Activated CD8-positive, alpha-beta memory T cell treated with anti-CD3 and anti-CD28 coated beads for 4 hours (primary cell): ENCODE data around the gene LIPI.
"Not testable (repeated sequence)": the region's sequence is repeated elsewhere in the genome, so short reads cannot be mapped to it uniquely, and the experiment has no call there.

Experiments used
- DNase-seq, 2 donors: peaks; one replicate each; pipeline ENCODE4 v3.0.0-alpha.2; 2020; ENCODE audit warnings: low read depth in 2 of 2

LIPI gene

GRCh38 chr21:14074177-14074576 is 136.6 kb downstream of the LIPI start:
- no peak for DNase-seq

DNA sequence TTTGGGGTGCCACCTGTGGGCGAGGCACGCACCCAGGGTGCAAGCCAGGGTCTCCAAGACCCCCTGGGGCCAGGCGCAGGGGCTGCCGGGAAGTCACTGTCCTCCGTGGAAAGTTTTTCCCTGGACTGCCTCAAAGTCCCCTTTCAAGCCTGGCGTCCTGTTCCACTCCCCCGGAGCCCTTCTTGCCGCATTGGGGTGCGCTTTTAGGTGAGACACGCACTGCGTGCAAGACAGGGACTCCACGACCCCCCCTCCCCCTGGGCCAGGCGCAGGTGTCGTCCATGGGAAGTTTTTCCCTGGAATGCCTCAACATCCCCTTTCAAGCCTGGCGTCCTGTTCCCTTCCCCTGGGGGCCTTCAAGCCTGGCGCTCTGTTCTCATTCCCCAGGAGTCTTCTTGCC is 137.1 kb downstream of the LIPI start:
- no peak for DNase-seq

DNA sequence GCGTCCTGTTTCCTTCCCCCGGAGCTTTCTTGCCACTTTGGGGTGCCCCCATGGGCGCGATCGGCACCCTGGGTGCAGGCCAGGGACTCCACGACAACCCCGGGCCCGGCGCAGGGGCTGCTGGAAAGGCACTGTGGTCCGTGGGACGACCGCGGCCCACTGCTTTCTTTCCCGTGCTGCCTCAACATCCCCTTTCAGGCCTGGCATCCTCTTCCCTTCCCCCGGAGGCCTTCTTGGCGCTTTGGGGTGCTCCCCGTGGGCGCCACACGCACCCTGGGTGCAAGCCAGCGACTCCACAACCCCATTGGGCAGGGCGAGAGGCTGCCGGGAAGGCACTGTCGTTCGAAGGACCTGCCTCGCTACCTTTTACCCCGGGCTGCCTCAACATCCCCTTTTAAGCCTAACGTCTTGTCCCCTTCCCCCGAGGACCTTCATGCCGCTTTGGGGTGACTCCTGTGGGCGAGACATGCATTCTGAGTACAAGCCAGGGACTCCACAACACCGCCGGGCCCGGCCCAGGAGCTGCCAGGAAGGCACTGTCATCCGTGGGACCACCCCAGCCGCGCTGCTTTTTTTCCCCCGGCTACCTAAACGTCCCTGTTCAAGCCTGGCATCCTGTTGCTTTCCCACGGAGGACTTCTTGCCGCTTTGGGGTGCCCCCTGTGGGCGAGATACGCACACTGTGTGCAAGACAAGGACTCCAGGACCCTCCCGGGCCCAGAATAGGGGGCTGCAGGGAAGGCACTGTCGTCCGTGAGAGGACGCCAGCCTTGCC is 137.8 kb downstream of the LIPI start:
- no peak for DNase-seq

GRCh38 chr21:14071902-14072734 is 138.6 kb downstream of the LIPI start:
- no peak for DNase-seq

DNA sequence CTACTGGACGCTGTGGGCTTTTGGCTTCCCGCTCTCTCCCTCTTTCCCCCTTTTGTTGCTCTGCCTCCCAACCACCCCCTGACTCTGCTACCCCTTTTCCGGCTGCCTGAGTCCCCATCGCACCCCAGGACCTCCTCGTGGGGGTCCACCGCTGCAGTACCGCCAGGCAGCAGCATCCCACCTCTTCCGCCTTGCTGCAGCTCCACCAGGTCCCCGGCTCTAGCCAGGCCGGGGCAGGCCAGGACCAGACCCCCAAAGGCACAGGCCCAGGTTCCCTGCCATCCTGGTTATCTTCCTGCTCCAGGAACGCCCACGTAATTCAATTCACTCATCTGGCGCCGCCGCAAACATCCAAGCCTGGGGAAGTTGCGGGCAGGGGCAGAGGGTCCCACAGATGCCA is 139.8 kb downstream of the LIPI start:
- DNase-seq = no peak

DNA sequence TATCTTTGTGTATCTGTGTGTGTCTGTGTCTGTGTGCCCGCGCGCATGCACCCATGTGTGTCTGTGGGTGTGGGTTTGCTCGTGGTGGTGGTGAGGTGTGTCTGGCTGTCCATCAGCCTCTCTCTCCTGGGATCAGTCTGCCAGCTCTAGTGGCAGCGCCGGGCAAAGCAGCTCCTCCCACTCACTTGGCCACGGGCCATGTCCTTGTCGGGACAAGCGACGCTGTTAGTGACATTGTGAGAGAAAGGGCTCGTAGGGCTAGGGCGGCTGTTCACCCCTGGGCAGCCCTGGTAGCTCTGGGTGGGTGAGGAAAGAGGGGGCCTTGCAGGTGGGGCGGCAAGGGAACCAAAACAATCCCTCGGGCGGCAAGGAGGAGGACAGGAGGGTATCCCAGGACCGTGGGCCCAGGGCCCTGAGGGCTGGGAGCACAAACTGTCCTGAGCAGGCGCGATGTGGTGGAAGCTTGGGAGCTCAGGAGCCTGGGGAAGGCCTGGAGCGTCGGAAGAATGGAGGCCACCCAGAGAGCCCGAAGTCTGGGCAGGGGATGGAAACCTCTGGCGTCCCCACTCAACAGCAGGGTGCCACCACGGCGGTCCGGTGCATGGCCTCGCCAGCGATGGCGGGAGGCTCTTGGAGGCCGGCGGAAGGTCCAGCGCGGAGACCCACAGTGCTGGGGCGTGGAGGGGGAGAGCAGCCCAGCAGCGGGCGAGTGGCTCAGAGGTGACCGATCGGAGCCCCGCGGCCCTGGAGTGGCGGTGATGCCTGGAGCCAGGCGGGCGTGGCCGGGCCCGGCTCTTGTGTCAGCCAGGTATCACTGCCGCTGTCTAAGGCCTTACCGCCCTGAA is 140.5 kb downstream of the LIPI start:
- no peak for DNase-seq

DNA sequence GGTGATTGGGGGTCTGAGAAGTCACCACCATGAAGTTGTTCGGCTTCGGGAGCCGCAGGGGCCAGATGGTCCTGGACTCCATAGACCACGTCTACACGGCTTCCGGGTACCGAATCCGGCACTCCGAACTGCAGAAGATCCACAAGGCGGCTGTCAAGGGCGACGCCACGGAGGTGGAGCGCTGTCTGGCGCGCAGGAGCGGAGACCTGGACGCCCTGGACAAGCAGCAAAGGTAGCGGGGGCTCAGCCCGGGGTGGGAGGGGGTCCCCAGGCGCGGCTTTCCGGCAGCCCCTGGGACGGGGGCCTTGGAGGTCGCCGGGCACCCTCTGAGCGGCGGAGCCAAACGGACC is 146.5 kb downstream of the LIPI start:
- DNase-seq = no peak

DNA sequence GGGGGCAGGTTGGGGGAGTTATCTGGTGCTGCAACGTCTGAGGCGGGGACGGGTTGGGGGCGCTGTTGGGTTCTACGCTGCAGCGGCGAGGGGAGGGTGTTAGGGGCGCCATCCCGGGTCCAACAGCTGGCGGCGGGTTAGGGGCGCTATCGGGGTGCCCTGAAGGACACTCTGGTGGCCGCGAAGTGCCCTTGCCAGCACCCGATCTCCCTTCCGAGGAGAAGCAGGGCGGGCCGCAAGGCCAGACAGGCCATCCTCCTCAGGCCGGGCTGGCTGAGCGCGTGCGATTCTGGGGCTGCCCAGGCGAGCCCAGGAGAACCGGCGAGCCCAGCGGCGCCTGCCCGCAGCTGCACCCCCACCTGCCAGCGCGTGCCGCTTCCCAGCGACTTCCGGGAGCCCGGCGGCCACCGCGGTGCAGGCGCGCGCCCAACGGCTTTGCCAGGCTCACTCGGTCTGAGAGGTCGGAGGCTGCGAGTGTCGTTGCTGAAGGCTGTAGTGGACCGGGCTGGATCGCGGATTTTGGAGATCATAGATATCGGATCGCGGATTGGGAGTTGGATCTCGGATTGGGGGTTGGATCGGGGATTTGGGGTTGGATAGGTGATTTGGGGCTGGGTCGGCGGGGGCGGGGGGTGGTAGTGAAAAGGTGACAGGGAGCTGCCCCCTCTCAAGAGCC is 147.0 kb downstream of the LIPI start:
- not testable (repeated sequence) for DNase-seq

GRCh38 chr21:14062684-14063083 is 148.1 kb downstream of the LIPI start:
- DNase-seq = not testable (repeated sequence)

GRCh38 chr21:14061820-14062219 is 148.9 kb downstream of the LIPI start:
- DNase-seq = not testable (repeated sequence)

- not testable (repeated sequence) for DNase-seq
Measured at GRCh38 chr21:14058995-14059627, 151.6 kb downstream of the LIPI start.
